Stimulated activated naive CD8-positive, alpha-beta T cell treated with anti-CD3 and anti-CD28 coated beads, Interleukin-15, Interleukin-2, amounts not matched to agents 100 U/mL and 50 U/mL, for 24 hours (primary cell): ENCODE measurements around the gene GRIA4.

ENCODE experiments used
- ATAC-seq: fragments of 150-1000 bp; cut with Tn5 transposase; one replicate; pipeline ENCODE4 v1.10.0; 2021
- DNase-seq: peaks from one replicate; pipeline ENCODE4 v3.0.0; 2021

GRIA4 gene

GRCh38 chr11:105918600-105918999, 308.7 kb downstream of the GRIA4 start:
- DNase-seq (no peak), ATAC-seq (no peak)

- no peak for ATAC-seq
- no peak for DNase-seq
These were observed 313.4 kb downstream of the GRIA4 start for GRCh38 chr11:105923252-105923651.

GRCh38 chr11:105923807-105924206, 313.9 kb downstream of the GRIA4 start:
- ATAC-seq = no peak

GRCh38 chr11:105929084-105929955, 319.4 kb downstream of the GRIA4 start:
- DNase-seq (no peak), ATAC-seq (no peak)

More at GRCh38 chr11:105923807-105924206, 313.9 kb downstream of the GRIA4 start:
- DNase-seq = no peak

GRCh38 chr11:105933695-105934094, 323.8 kb downstream of the GRIA4 start:
- DNase-seq = no peak
- no peak for ATAC-seq

GRCh38 chr11:105935791-105936190, 325.9 kb downstream of the GRIA4 start:
- DNase-seq (no peak), ATAC-seq (no peak)

GRCh38 chr11:105937331-105937730, 327.5 kb downstream of the GRIA4 start:
- no peak for ATAC-seq
- no peak for DNase-seq

- DNase-seq = no peak
- no peak for ATAC-seq
These were observed 327.9 kb downstream of the GRIA4 start for GRCh38 chr11:105937738-105938137.

GRCh38 chr11:105942921-105943320, 333.0 kb downstream of the GRIA4 start:
- no peak for ATAC-seq
- DNase-seq = no peak

GRCh38 chr11:105948918-105949590, 339.2 kb downstream of the GRIA4 start:
- no peak for ATAC-seq

GRCh38 chr11:105953886-105954285, 344.0 kb downstream of the GRIA4 start:
- ATAC-seq = no peak

More at GRCh38 chr11:105948918-105949590, 339.2 kb downstream of the GRIA4 start:
- no peak for DNase-seq

GRCh38 chr11:105960252-105961245, 350.7 kb downstream of the GRIA4 start:
- no peak for ATAC-seq
- no peak for DNase-seq

More at GRCh38 chr11:105953886-105954285, 344.0 kb downstream of the GRIA4 start:
- DNase-seq = no peak

GRCh38 chr11:105968021-105968697, 358.3 kb downstream of the GRIA4 start:
- no peak for ATAC-seq

GRCh38 chr11:105969756-105970155, 359.9 kb downstream of the GRIA4 start:
- no peak for DNase-seq
- no peak for ATAC-seq

More at GRCh38 chr11:105968021-105968697, 358.3 kb downstream of the GRIA4 start:
- DNase-seq = no peak

- no peak for DNase-seq
- no peak for ATAC-seq
These were observed 365.3 kb downstream of the GRIA4 start for GRCh38 chr11:105975128-105975527.

GRCh38 chr11:105979997-105980703, 370.3 kb downstream of the GRIA4 start:
- ATAC-seq = no peak

GRCh38 chr11:105986554-105986953, 376.7 kb downstream of the GRIA4 start:
- ATAC-seq (no peak), DNase-seq (no peak)

More at GRCh38 chr11:105979997-105980703, 370.3 kb downstream of the GRIA4 start:
- DNase-seq = no peak

GRCh38 chr11:105988197-105988596, 378.3 kb downstream of the GRIA4 start:
- ATAC-seq (no peak), DNase-seq (no peak)

GRCh38 chr11:105989124-105989523, 379.3 kb downstream of the GRIA4 start:
- DNase-seq (no peak), ATAC-seq (no peak)

- ATAC-seq (no peak), DNase-seq (no peak)
These were observed 382.0 kb downstream of the GRIA4 start for GRCh38 chr11:105991888-105992287.
